ENCODE results near the gene AHCYL2. TPM values are rescaled to one million over a fixed set of nuclear protein-coding genes. Genes with fewer than 3 reads are reported as not detected.
"Not testable (repeated sequence)": the region's sequence is repeated elsewhere in the genome, so short reads cannot be mapped to it uniquely, and the experiment has no call there.

Gene AHCYL2
- total and polyA plus RNA-seq, 2 experiments from 2014 or later = 7.8 to 29.4 TPM

DNA sequence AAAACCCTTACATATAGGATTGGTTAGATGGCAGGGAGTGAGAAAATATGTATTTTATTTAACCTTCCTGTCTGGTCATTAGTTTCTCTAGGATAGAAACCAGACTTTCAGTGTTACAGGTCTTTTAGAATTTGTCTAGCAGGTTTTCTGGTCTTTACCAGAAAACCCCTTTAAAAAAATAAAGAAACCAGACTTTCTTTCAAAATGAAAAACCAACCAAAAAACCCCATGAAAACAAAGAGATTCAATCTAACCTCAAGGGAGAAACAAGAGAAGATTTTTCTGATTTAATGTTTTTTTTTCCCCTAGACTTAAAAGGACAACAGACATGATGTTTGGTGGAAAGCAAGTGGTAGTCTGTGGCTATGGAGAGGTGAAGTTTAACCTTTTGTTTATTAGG is 180.7 kb downstream of the AHCYL2 start (continued):
- TF ChIP-seq, protein P1, sequence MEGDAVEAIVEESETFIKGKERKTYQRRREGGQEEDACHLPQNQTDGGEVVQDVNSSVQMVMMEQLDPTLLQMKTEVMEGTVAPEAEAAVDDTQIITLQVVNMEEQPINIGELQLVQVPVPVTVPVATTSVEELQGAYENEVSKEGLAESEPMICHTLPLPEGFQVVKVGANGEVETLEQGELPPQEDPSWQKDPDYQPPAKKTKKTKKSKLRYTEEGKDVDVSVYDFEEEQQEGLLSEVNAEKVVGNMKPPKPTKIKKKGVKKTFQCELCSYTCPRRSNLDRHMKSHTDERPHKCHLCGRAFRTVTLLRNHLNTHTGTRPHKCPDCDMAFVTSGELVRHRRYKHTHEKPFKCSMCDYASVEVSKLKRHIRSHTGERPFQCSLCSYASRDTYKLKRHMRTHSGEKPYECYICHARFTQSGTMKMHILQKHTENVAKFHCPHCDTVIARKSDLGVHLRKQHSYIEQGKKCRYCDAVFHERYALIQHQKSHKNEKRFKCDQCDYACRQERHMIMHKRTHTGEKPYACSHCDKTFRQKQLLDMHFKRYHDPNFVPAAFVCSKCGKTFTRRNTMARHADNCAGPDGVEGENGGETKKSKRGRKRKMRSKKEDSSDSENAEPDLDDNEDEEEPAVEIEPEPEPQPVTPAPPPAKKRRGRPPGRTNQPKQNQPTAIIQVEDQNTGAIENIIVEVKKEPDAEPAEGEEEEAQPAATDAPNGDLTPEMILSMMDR (conservative IDR thresholded peaks at IDR 0.05; ENCODE audit: low read depth in 2 of 2) = no peak
- no peak for TF ChIP-seq ZNF114 (CRISPR knock-in tag; IDR thresholded peaks at IDR 0.05)

DNA sequence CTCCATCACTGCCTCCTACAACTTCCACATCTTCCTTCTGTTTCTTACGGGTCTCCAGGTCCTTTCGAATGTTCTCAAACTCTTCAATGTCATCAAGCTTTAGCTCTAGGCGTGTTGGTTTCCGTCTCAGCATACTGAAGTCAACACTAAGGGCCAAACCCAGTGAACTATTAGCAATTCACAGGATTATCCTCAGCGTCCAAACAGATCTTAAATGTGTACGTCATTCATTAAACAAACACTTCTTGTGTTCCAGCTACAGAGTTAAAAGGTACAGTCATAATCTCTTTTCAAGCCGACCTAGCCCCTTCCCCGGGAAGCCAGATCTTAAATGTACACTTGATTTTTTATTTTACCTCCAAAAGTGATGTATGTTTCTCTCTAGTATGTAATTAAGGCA is 185.4 kb downstream of the AHCYL2 start:
- H4K20me1 ChIP-seq (replicated peaks; ENCODE audit: insufficient read depth); H3K4me1 Mint-ChIP-seq; H3K27ac Mint-ChIP-seq; H2AFZ ChIP-seq; H3K79me2 ChIP-seq (replicated peaks; ENCODE audit: insufficient read depth); H3K36me3 ChIP-seq (ENCODE audit: insufficient read depth); DNase-seq (ENCODE audit: low spot score); H3K27me3 Mint-ChIP-seq (ENCODE audit: insufficient read depth, low read depth, poor library complexity); H3K27me3 ChIP-seq (ENCODE audit: insufficient read depth); H3K4me3 Mint-ChIP-seq; H3F3A ChIP-seq (replicated peaks; ENCODE audit: low read depth); H3K27ac ChIP-seq (ENCODE audit: low read depth); H3K4me2 ChIP-seq; H3K9me3 Mint-ChIP-seq; H3K9me2 ChIP-seq (ENCODE audit: insufficient read depth); H3K4me3 ChIP-seq; ATAC-seq; H3K4me1 ChIP-seq (ENCODE audit: insufficient read depth): not testable (repeated sequence)
- H3K36me3 Mint-ChIP-seq (ENCODE audit: low read depth) = peaks cover 11% of the 10 kb centered on the region; the same call in 2 of the 3 replicates

GRCh38 chr7:129412501-129412900 is 187.7 kb downstream of the AHCYL2 start:
- no peaks in the 10 kb centered on the region for H3K4me1 Mint-ChIP-seq
- H3K27me3 Mint-ChIP-seq (ENCODE audit: insufficient read depth, low read depth, poor library complexity) = peaks cover 3% of the 10 kb centered on the region
- ATAC-seq = no peak
- no peaks in the 10 kb centered on the region for H3K9me3 Mint-ChIP-seq
- Histone ChIP-seq H4K20me1 (replicated peaks; ENCODE audit: insufficient read depth) (no peaks in the 10 kb centered on the region), H3K27me3 (ENCODE audit: insufficient read depth) (no peaks in the 10 kb centered on the region), H3K4me1 (ENCODE audit: insufficient read depth) (no peaks in the 10 kb centered on the region), H3K27ac (ENCODE audit: low read depth) (no peak overlapping the region), H3K36me3 (ENCODE audit: insufficient read depth) (no peaks in the 10 kb centered on the region; the same call in none of the 2 replicates), H3K9me2 (ENCODE audit: insufficient read depth) (no peaks in the 10 kb centered on the region), H3K79me2 (replicated peaks; ENCODE audit: insufficient read depth) (no peaks in the 10 kb centered on the region), H3K4me2 (no peak overlapping the region), H3F3A (replicated peaks; ENCODE audit: low read depth) (no peaks in the 10 kb centered on the region), H3K4me3 (no peak overlapping the region), H2AFZ (no peak overlapping the region)
- no peak overlapping the region for H3K4me3 Mint-ChIP-seq
- H3K36me3 Mint-ChIP-seq (ENCODE audit: low read depth) = peaks cover 11% of the 10 kb centered on the region; the same call in 2 of the 3 replicates
- H3K27ac Mint-ChIP-seq = no peak overlapping the region
- DNase-seq (ENCODE audit: low spot score) = no peak
- no peak for TF ChIP-seq EZH2phosphoT487 (IDR thresholded peaks at IDR 0.05; ENCODE audit: unreplicated experiment)

DNA sequence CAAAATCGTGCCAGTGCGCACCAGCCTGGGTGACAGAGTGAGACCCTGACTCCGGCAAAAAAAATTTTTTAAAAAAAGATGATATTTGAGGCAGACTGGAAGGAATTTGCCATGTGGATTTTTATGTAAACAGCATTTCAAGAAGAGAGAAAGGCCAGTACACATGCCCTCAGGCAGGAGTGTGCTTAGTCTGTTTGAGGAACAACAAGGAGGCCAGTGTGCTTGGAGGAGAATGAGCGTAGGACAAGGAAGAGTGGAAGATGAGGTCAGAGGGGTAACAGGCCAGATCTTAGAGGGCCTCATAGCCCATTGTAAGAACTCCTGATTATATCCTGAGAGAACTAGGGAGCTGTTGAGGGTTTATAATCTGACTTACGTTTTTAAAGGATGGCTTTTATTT is 192.2 kb downstream of the AHCYL2 start:
- H3K79me2 ChIP-seq (replicated peaks; ENCODE audit: insufficient read depth) = no peaks in the 10 kb centered on the region
- no peaks in the 10 kb centered on the region for H3K4me1 ChIP-seq (ENCODE audit: insufficient read depth)
- no peak overlapping the region for H3K4me3 ChIP-seq
- Mint-ChIP-seq H3K27me3 (ENCODE audit: insufficient read depth, low read depth, poor library complexity) (peaks cover 3% of the 10 kb centered on the region), H3K9me3 (no peaks in the 10 kb centered on the region), H3K4me3 (no peak overlapping the region), H3K27ac (no peak overlapping the region), H3K4me1 (no peaks in the 10 kb centered on the region), H3K36me3 (ENCODE audit: low read depth) (peaks cover 7% of the 10 kb centered on the region; the same call in 2 of the 3 replicates)
- DNase-seq (ENCODE audit: low spot score) (no peak), ATAC-seq (no peak)
- H4K20me1 ChIP-seq (replicated peaks; ENCODE audit: insufficient read depth) = no peaks in the 10 kb centered on the region
- no peaks in the 10 kb centered on the region; the same call in 1 of the 2 replicates for H3K36me3 ChIP-seq (ENCODE audit: insufficient read depth)
- no peaks in the 10 kb centered on the region for H3K27me3 ChIP-seq (ENCODE audit: insufficient read depth)
- H3K9me2 ChIP-seq (ENCODE audit: insufficient read depth) = no peaks in the 10 kb centered on the region
- no peak overlapping the region for H3K4me2 ChIP-seq
- H2AFZ ChIP-seq = no peak overlapping the region
- no peaks in the 10 kb centered on the region for H3F3A ChIP-seq (replicated peaks; ENCODE audit: low read depth)
- no peak overlapping the region for H3K27ac ChIP-seq (ENCODE audit: low read depth)
- TF ChIP-seq, protein P1 (conservative IDR thresholded peaks at IDR 0.05; ENCODE audit: low read depth in 2 of 2) = no peak
- TF ChIP-seq, protein P2, sequence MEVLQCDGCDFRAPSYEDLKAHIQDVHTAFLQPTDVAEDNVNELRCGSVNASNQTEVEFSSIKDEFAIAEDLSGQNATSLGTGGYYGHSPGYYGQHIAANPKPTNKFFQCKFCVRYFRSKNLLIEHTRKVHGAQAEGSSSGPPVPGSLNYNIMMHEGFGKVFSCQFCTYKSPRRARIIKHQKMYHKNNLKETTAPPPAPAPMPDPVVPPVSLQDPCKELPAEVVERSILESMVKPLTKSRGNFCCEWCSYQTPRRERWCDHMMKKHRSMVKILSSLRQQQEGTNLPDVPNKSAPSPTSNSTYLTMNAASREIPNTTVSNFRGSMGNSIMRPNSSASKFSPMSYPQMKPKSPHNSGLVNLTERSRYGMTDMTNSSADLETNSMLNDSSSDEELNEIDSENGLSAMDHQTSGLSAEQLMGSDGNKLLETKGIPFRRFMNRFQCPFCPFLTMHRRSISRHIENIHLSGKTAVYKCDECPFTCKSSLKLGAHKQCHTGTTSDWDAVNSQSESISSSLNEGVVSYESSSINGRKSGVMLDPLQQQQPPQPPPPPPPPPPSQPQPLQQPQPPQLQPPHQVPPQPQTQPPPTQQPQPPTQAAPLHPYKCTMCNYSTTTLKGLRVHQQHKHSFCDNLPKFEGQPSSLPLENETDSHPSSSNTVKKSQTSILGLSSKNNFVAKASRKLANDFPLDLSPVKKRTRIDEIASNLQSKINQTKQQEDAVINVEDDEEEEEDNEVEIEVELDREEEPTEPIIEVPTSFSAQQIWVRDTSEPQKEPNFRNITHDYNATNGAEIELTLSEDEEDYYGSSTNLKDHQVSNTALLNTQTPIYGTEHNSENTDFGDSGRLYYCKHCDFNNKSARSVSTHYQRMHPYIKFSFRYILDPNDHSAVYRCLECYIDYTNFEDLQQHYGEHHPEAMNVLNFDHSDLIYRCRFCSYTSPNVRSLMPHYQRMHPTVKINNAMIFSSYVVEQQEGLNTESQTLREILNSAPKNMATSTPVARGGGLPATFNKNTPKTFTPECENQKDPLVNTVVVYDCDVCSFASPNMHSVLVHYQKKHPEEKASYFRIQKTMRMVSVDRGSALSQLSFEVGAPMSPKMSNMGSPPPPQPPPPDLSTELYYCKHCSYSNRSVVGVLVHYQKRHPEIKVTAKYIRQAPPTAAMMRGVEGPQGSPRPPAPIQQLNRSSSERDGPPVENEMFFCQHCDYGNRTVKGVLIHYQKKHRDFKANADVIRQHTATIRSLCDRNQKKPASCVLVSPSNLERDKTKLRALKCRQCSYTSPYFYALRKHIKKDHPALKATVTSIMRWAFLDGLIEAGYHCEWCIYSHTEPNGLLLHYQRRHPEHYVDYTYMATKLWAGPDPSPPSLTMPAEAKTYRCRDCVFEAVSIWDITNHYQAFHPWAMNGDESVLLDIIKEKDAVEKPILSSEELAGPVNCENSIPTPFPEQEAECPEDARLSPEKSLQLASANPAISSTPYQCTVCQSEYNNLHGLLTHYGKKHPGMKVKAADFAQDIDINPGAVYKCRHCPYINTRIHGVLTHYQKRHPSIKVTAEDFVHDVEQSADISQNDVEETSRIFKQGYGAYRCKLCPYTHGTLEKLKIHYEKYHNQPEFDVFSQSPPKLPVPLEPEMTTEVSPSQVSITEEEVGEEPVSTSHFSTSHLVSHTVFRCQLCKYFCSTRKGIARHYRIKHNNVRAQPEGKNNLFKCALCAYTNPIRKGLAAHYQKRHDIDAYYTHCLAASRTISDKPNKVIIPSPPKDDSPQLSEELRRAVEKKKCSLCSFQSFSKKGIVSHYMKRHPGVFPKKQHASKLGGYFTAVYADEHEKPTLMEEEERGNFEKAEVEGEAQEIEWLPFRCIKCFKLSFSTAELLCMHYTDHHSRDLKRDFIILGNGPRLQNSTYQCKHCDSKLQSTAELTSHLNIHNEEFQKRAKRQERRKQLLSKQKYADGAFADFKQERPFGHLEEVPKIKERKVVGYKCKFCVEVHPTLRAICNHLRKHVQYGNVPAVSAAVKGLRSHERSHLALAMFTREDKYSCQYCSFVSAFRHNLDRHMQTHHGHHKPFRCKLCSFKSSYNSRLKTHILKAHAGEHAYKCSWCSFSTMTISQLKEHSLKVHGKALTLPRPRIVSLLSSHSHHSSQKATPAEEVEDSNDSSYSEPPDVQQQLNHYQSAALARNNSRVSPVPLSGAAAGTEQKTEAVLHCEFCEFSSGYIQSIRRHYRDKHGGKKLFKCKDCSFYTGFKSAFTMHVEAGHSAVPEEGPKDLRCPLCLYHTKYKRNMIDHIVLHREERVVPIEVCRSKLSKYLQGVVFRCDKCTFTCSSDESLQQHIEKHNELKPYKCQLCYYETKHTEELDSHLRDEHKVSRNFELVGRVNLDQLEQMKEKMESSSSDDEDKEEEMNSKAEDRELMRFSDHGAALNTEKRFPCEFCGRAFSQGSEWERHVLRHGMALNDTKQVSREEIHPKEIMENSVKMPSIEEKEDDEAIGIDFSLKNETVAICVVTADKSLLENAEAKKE (CRISPR knock-in tag; IDR thresholded peaks at IDR 0.05) = no peak

Data from GM23338 (cell line).